MM.1S (cell line): Measurements from ENCODE around the gene TESK2.
"Not testable (repeated sequence)": the region's sequence is repeated elsewhere in the genome, so short reads cannot be mapped to it uniquely, and the experiment has no call there.

ENCODE experiments used
- EZH2 ChIP-seq: fragments of 300-600 bp; sonication (generic); optimal IDR thresholded peaks from 2 replicates; pipeline ENCODE3; 2017; ENCODE audit warnings: low read depth, mild to moderate bottlenecking, antibody characterized with exemption, low read length, mixed read lengths
- TF ChIP-seq, protein P1 (sequence below): fragments of 300-600 bp; sonication (generic); IDR thresholded peaks from 2 replicates; pipeline ENCODE4 v1.5.1; 2016; ENCODE audit warnings: antibody characterized with exemption, low read length, mixed read lengths

DNA sequence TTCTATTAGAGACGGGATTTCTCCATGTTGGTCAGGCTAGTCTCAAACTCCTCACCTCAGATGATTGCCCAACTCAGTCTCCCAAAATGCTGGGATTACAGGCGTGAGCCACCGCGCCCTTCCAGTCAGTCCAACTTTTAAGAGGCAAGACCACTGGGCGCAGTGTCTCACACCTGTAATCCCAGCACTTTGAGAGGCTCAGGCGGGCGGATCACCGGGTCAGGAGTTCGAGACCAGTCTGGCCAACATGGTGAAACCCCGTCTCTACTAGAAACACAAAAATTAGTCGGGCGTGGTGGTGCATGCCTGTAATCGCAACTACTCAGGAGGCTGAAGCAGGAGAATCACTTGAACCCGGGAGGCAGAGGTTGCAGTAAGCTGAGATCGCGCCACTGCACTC lies 28.8 kb upstream of the TESK2 start:
- TF ChIP-seq, protein P1, sequence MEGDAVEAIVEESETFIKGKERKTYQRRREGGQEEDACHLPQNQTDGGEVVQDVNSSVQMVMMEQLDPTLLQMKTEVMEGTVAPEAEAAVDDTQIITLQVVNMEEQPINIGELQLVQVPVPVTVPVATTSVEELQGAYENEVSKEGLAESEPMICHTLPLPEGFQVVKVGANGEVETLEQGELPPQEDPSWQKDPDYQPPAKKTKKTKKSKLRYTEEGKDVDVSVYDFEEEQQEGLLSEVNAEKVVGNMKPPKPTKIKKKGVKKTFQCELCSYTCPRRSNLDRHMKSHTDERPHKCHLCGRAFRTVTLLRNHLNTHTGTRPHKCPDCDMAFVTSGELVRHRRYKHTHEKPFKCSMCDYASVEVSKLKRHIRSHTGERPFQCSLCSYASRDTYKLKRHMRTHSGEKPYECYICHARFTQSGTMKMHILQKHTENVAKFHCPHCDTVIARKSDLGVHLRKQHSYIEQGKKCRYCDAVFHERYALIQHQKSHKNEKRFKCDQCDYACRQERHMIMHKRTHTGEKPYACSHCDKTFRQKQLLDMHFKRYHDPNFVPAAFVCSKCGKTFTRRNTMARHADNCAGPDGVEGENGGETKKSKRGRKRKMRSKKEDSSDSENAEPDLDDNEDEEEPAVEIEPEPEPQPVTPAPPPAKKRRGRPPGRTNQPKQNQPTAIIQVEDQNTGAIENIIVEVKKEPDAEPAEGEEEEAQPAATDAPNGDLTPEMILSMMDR: not testable (repeated sequence)
- not testable (repeated sequence) for TF ChIP-seq EZH2
